ENCODE measurements around the gene MED7.

- TF ChIP-seq CTCF (IDR thresholded peaks at IDR 0.05 in 2 of 3, conservative IDR thresholded peaks at IDR 0.05 in 1 of 3; ENCODE audit: control insufficient read depth in 2 of 3, extremely low read depth in 1 of 3, insufficient read depth in 1 of 3, low read depth in 3 of 3, low read length in 3 of 3) (no peak), JUNB (IDR thresholded peaks at IDR 0.05) (no peak), PKNOX1 (IDR thresholded peaks at IDR 0.05) (no peak)
Measured at GRCh38 chr5:157167214-157167621, 24.6 kb upstream of the MED7 start.

Data from GM12878 (cell line).